Chondrocyte (in vitro differentiated cells): ENCODE measurements around the gene PRH2. TPM values are rescaled to one million over a fixed set of nuclear protein-coding genes. Genes with fewer than 3 reads are reported as not detected.

Experiments used
- DNase-seq: peaks from one replicate; pipeline ENCODE4 v3.0.0; 2021; ENCODE audit warnings: mixed read lengths, low spot score
- H3K27ac Mint-ChIP-seq: one replicate; pipeline ENCODE4 v1.8.0; 2021; ENCODE audit warnings: mild to moderate bottlenecking, moderate library complexity, mixed read lengths; ENCODE audit not compliant: unreplicated experiment
- H3K27me3 Mint-ChIP-seq: 2 replicates; pipeline ENCODE4 v1.8.0; 2021; ENCODE audit warnings: low read depth, mixed read lengths
- H3K36me3 Mint-ChIP-seq: 2 replicates; pipeline ENCODE4 v1.8.0; 2021; ENCODE audit warnings: low read depth, mixed read lengths
- H3K4me1 Mint-ChIP-seq: 2 replicates; pipeline ENCODE4 v1.8.0; 2021; ENCODE audit warnings: low read depth, mild to moderate bottlenecking, mixed read lengths
- H3K4me3 Mint-ChIP-seq: one replicate; pipeline ENCODE4 v1.8.0; 2021; ENCODE audit warnings: mild to moderate bottlenecking, moderate library complexity, mixed read lengths; ENCODE audit not compliant: unreplicated experiment
- H3K9me3 Mint-ChIP-seq: 2 replicates; pipeline ENCODE4 v1.8.0; 2021; ENCODE audit warnings: low read depth, mixed read lengths
- CTCF ChIP-seq: fragments of 200-600 bp; sonication (generic); IDR thresholded peaks from 2 replicates; pipeline ENCODE4 v1.5.0; 2021; ENCODE audit warnings: antibody characterized with exemption, mild to moderate bottlenecking, moderate library complexity
- total RNA-seq: library from RNA; stranded (reverse); gene quantifications from 3 replicates; pipeline ENCODE4 v1.2.1, GENCODE V29; 2021

PRH2 gene
- total RNA-seq, 1 donor from 2014 or later: not detected

GRCh38 chr12:10940389-10940788 lies 11.4 kb downstream of the PRH2 start:
- Mint-ChIP-seq H3K9me3 (peaks cover 22% of the 10 kb centered on the region), H3K4me1 (no peaks in the 10 kb centered on the region), H3K27ac (no peak overlapping the region), H3K4me3 (no peak overlapping the region), H3K27me3 (no peaks in the 10 kb centered on the region), H3K36me3 (peaks cover 5% of the 10 kb centered on the region)
- no peak for TF ChIP-seq CTCF
- no peak for DNase-seq

- no peaks in the 10 kb centered on the region for H3K4me1 Mint-ChIP-seq
- H3K9me3 Mint-ChIP-seq: peaks cover 29% of the 10 kb centered on the region
- no peaks in the 10 kb centered on the region for H3K27me3 Mint-ChIP-seq
- DNase-seq: no peak
- H3K4me3 Mint-ChIP-seq: no peak overlapping the region
- H3K36me3 Mint-ChIP-seq: peaks cover 6% of the 10 kb centered on the region
- TF ChIP-seq CTCF: no peak
- H3K27ac Mint-ChIP-seq: no peak overlapping the region
These were observed 12.3 kb downstream of the PRH2 start for GRCh38 chr12:10941369-10941768.

- peaks cover 13% of the 10 kb centered on the region for H3K36me3 Mint-ChIP-seq
- no peak overlapping the region for H3K27ac Mint-ChIP-seq
- no peaks in the 10 kb centered on the region for H3K27me3 Mint-ChIP-seq
- H3K4me1 Mint-ChIP-seq: no peaks in the 10 kb centered on the region
- no peak for DNase-seq
- no peak overlapping the region for H3K4me3 Mint-ChIP-seq
- TF ChIP-seq CTCF: no peak
- peaks cover 36% of the 10 kb centered on the region for H3K9me3 Mint-ChIP-seq
These were observed 13.0 kb downstream of the PRH2 start for GRCh38 chr12:10941916-10942607.

DNA sequence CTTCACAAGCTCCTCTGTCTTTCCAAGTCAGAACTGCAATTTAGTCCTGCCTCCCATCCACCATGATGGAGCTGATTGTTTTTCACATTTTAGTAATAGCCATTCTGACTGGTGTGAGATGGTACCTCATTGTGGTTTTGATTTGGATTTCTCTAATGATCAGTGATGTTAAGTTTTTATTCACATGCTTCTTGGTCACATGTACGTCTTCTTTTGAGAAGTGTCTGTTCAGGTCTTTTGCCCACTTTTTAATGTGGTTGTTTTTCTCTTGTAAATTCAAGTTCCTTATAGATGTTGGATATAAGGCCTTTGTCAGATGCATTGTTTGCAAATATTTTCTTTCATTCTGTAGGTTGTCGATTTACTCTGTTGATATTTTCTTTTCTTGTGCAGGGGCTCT lies 14.1 kb downstream of the PRH2 start:
- no peak for TF ChIP-seq CTCF
- no peak for DNase-seq
- Mint-ChIP-seq H3K9me3 (peaks cover 47% of the 10 kb centered on the region), H3K4me1 (no peaks in the 10 kb centered on the region), H3K36me3 (peaks cover 22% of the 10 kb centered on the region), H3K27ac (no peak overlapping the region), H3K27me3 (no peaks in the 10 kb centered on the region), H3K4me3 (no peak overlapping the region)

- Mint-ChIP-seq H3K4me1 (peaks cover 15% of the 10 kb centered on the region), H3K27ac (no peak overlapping the region), H3K4me3 (no peak overlapping the region), H3K36me3 (peaks cover 22% of the 10 kb centered on the region), H3K27me3 (no peaks in the 10 kb centered on the region), H3K9me3 (peaks cover 53% of the 10 kb centered on the region)
- no peak for TF ChIP-seq CTCF
- no peak for DNase-seq
These were observed 23.6 kb downstream of the PRH2 start for GRCh38 chr12:10952645-10953044.
